Motor neuron (in vitro differentiated cells): ENCODE data around the gene MARCHF3. TPM values are rescaled to one million over a fixed set of nuclear protein-coding genes. Genes with fewer than 3 reads are reported as not detected.
"Not testable (repeated sequence)": the region's sequence is repeated elsewhere in the genome, so short reads cannot be mapped to it uniquely, and the experiment has no call there.

Experiments
- ATAC-seq, 8 experiments: fragments of 200-7000 bp; cut with Tn5 transposase; replicated peaks in 6 of 8; 2 replicates each; pipeline ENCODE4 v1.8.0; 2021; ENCODE audit warnings: mild to moderate bottlenecking in 8 of 8, moderate library complexity in 8 of 8
- H3K27ac ChIP-seq, 2 donors: fragments of 250-450 bp; sonication (Bioruptor Pico); 2 replicates each; pipeline ENCODE4 v1.9.0; 2021; ENCODE audit warnings: antibody characterized with exemption in 2 of 2, mild to moderate bottlenecking in 2 of 2, moderate library complexity in 1 of 2
- H3K4me1 ChIP-seq, 2 donors: fragments of 250-450 bp; sonication (Bioruptor Pico); replicated peaks in 1 of 2; 2 replicates each; pipeline ENCODE4 v1.6.1; 2021; ENCODE audit warnings: antibody characterized with exemption in 2 of 2, mild to moderate bottlenecking in 2 of 2, moderate library complexity in 1 of 2
- H3K4me3 ChIP-seq, 5 donors: fragments of 250-450 bp; sonication (Bioruptor Pico); 2 replicates each; pipeline ENCODE4 v1.9.0; 2021; ENCODE audit warnings: antibody characterized with exemption in 5 of 5, mild to moderate bottlenecking in 5 of 5, moderate library complexity in 4 of 5
- WGBS, 10 experiments: fragments of 450-650 bp; shearing (Covaris generic); methylation state at CpG; one replicate each; pipeline ENCODE4 v1.0.0; 2022; 5-methylcytosine and 5-hydroxymethylcytosine counted together
- in situ Hi-C, 9 experiments: fragments of 400-800 bp; cut with MboI; loops; one replicate each; pipeline ENCODE4 v1.15.0; 2021; ENCODE audit warnings: low sequenced_read_pairs in 9 of 9, low pct_unique_long_range_greater_than_20kb in 2 of 9; ENCODE audit not compliant: unreplicated experiment in 9 of 9
- total RNA-seq, 8 experiments: library from RNA; unstranded; fragments of 300-600 nt; gene quantifications; 2 replicates each; pipeline versions ENCODE4 v1.2.3 to v1.2.4, GENCODE V29; 2022

MARCHF3 gene
- total RNA-seq, 8 experiments from 2014 or later, result 2.4 to 21.4 (median 4.4) TPM

GRCh38 chr5:126857472-126858410 lies 172.6 kb downstream of the MARCHF3 start:
- Histone ChIP-seq H3K4me1 (peaks cover 10% of the 10 kb centered on the region in 2 donors), H3K27ac (no peak overlapping the region), H3K4me3 (no peak overlapping the region)
- in situ Hi-C loops, result no loop called here
- peak in 2 of 8 experiments; percentile 22 to 26 for ATAC-seq
- 41 to 93% (median 77%) methylated on average over 2 to 8 of the region's 13 CpGs; no CpG with 5 or more reads in 1 of the 10 experiments for WGBS, 10 experiments

DNA sequence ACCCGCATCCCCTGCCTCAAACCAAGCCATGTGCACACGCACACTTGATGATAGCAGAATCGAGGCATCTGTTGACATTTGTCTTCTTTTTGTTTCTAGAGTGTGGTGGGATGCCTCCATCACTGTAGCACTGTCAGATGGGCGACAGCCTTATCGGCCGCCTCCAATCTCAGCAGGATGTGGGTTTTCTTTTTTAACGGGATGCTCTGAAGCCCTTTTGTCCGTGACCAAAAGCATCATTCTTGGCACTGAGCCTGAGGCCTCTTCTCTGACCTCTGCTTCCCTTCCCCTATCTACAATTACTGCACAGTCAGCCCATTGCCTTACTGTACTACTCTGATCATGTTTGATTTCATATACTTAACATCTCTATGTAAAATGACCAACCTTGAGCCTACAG lies 175.1 kb downstream of the MARCHF3 start:
- in situ Hi-C loops, result no loop called here
- 73 to 100% (median 86%) methylated on average over 1 to 8 of the region's 8 CpGs; no CpG with 5 or more reads in 4 of the 10 experiments for WGBS, 10 experiments
- H3K27ac ChIP-seq, result no peak overlapping the region
- H3K4me1 ChIP-seq, result peaks cover 23 to 34% of the 10 kb centered on the region in 2 donors
- ATAC-seq, result no peak
- no peak overlapping the region for H3K4me3 ChIP-seq

GRCh38 chr5:126854526-126855110 lies 175.7 kb downstream of the MARCHF3 start:
- ATAC-seq, result no peak
- Histone ChIP-seq H3K4me3 (no peak overlapping the region), H3K4me1 (peaks cover 23 to 34% of the 10 kb centered on the region in 2 donors), H3K27ac (no peak overlapping the region)
- 80 to 100% (median 100%) methylated on average over 1 to 8 of the region's 35 CpGs; no CpG with 5 or more reads in 5 of the 10 experiments for WGBS, 10 experiments
- in situ Hi-C loops, result no loop called here

DNA sequence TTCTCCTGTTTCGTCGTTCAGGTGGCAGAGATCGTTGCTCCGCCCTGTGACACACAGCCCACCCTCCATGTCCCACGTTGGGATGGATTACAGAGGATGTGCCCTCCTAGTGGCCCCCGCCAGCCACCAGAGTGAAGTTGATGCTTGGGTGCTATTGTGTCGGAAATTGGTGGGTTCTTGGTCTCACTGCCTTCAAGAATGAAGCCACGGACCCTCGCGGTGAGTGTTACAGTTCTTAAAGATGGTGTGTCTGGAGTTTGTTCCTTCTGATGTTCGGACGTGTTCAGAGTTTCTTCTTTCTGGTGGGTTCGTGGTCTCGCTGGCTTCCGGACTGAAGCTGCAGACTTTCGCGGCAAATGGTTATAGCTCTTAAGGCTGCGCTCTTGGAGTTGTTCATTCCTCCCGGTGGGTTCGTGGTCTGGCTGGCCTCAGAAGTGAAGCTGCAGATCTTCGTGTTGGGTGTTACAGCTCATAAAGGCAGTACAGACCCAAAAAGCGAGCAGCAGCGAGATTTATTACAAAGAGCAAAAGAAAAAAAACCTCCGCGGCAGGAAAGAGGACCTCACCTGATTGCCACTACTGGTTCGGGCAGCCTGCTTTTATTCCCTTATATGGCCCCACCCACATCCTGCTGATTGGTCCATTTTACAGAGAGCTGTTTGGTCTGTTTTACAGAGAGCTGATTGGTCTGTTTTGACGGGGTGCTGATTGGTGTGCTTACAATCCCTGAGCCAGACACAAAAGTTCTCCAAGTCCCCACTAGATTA lies 176.6 kb downstream of the MARCHF3 start:
- in situ Hi-C loops, H3K27ac ChIP-seq, H3K4me3 ChIP-seq, ATAC-seq: not testable (repeated sequence)
- H3K4me1 ChIP-seq, result peaks cover 30 to 40% of the 10 kb centered on the region in 2 donors
- WGBS, 10 experiments, result 86 to 100% (median 94%) methylated on average over 3 to 17 of the region's 27 CpGs; no CpG with 5 or more reads in 1 of the 10 experiments

GRCh38 chr5:126852841-126853271 lies 177.5 kb downstream of the MARCHF3 start:
- peak in 2 of 8 experiments; percentile 23 to 34 for ATAC-seq
- no peak overlapping the region for H3K27ac ChIP-seq
- peaks cover 36 to 44% of the 10 kb centered on the region in 2 donors for H3K4me1 ChIP-seq

DNA sequence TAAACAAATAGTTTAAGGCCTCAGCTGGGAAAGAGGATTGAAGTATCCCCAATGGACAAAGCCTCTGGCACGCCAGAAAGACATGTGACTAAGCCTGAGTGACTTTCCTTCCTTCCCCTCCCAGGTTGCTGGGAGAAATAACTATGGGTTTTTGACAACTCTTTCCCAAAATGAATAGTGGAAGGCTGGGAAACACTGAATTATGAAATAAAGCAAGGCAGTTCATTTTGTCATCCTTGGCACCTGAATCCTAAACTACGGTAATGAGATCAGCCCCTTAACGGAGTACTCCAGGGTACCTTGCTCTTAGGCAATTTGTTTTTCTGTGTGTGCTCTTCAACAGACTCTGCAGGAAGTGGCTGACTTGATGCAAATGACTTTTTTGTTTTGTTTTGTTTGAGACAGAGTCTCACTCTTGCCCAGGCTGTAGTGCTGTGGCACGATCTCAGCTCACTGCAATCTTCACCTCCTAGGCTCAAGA lies 178.2 kb downstream of the MARCHF3 start:
- H3K4me3 ChIP-seq, result no peak overlapping the region
- 62 to 100% (median 80%) methylated on average over 1 to 4 of the region's 4 CpGs; no CpG with 5 or more reads in 1 of the 10 experiments for WGBS, 10 experiments
- in situ Hi-C loops, result no loop called here
- H3K27ac ChIP-seq, result no peak overlapping the region
- peak in 7 of 8 experiments; percentile 16 to 59 (median 57) for ATAC-seq
- peaks cover 39 to 48% of the 10 kb centered on the region in 2 donors for H3K4me1 ChIP-seq

More at GRCh38 chr5:126852841-126853271, 177.5 kb downstream of the MARCHF3 start:
- WGBS, 10 experiments, result 65 to 87% (median 80%) methylated on average over 1 to 6 of the region's 7 CpGs; no CpG with 5 or more reads in 2 of the 10 experiments
- in situ Hi-C loops, result no loop called here
- H3K4me3 ChIP-seq, result no peak overlapping the region

GRCh38 chr5:126851501-126852011 lies 178.8 kb downstream of the MARCHF3 start:
- H3K27ac ChIP-seq, result no peak overlapping the region
- peaks cover 45 to 54% of the 10 kb centered on the region in 2 donors for H3K4me1 ChIP-seq
- no peak overlapping the region for H3K4me3 ChIP-seq
- in situ Hi-C loops, result no loop called here
- WGBS, 10 experiments, result 60 to 90% (median 81%) methylated on average over 3 to 14 of the region's 14 CpGs
- ATAC-seq, result peak in 4 of 8 experiments; percentile 8 to 35 (median 16)

DNA sequence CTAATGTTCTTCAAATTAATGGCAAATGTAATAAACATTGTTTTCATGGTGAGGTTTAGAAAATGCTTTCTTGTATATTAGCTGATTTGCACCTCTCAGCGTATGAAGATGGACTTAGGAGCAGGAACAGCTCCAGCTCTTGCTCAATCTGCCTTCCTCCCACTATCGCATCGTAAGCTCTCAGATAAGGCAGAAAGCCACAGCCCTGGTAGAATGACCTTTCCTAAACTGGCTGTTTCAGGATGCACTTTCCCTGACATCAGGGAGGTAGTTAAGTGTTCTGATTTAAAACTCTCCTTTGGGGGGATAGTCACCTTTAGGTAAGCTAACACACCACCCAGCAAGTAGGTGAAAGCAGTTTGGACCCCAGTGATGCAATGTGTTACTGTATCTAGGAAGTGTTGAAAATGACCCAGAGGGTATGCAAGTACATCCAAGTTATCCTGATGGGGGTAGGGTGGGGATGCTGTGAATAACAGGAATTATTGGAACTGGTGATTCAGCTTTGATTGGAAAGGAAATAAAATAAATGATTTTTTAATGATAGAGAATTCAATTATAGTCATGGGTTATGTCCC lies 181.2 kb downstream of the MARCHF3 start:
- Histone ChIP-seq H3K4me3 (no peak overlapping the region), H3K27ac (no peak overlapping the region), H3K4me1 (peaks cover 56 to 62% of the 10 kb centered on the region in 2 donors)
- ATAC-seq, result peak in 2 of 8 experiments; percentile 11 to 49
- 20 to 100% (median 79%) methylated on average over 1 to 3 of the region's 3 CpGs; no CpG with 5 or more reads in 3 of the 10 experiments for WGBS, 10 experiments
- in situ Hi-C loops, result no loop called here

GRCh38 chr5:126848253-126848652 lies 182.1 kb downstream of the MARCHF3 start:
- H3K4me3 ChIP-seq, result no peak overlapping the region
- in situ Hi-C loops, result no loop called here
- no peak overlapping the region for H3K27ac ChIP-seq
- ATAC-seq, result peak in 2 of 8 experiments; percentile 27 to 30
- H3K4me1 ChIP-seq, result peaks cover 56 to 62% of the 10 kb centered on the region in 2 donors
- WGBS, 10 experiments, result 20 to 93% (median 64%) methylated on average over 2 to 6 of the region's 8 CpGs; no CpG with 5 or more reads in 2 of the 10 experiments

DNA sequence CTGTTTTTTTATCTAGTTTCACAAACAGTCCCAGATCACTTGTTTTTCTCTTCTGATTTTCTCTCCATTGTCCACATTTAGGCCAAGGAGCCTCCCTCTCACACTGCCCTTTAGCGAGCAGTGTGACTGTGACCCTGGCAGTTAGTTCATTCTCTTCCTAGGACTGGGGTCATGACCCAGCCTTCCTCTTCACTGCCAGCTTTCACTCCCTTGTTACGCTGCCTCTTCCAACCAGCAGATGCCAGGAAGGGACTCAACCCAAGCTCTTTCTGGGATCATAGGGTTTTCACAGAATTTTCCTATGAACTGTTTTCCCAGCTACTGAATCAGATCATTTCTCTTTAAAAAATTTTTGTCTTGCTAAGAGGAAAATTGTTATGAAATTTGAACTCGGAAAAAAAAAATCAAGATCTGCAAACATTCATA lies 182.5 kb downstream of the MARCHF3 start:
- in situ Hi-C loops, result no loop called here
- no peak overlapping the region for H3K4me3 ChIP-seq
- 0 to 88% (median 50%) methylated on average over 1 to 3 of the region's 3 CpGs; no CpG with 5 or more reads in 1 of the 10 experiments for WGBS, 10 experiments
- peak in 1 of 8 experiments; percentile 28 for ATAC-seq
- no peak overlapping the region for H3K27ac ChIP-seq
- peaks cover 54 to 59% of the 10 kb centered on the region in 2 donors for H3K4me1 ChIP-seq

DNA sequence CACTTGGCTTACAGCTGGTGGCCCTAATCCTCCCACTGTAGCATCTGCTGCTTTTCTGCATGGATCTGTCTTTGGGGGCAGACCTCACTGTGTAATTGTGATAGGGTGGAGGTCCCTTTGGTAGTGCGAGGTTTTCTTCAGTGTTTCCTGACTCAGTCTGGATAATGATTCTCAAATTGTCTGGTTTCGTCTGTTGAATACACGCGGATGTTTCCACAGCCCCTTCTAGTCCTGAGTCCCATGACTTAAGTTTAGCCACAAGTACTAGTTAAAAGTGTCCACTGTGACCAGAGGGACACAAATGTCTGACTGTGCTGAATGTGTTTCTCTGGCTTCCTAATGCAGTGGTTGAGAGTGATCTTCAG lies 182.9 kb downstream of the MARCHF3 start:
- WGBS, 10 experiments, result 0 to 96% (median 50%) methylated on average over 1 to 4 of the region's 4 CpGs; no CpG with 5 or more reads in 3 of the 10 experiments
- Histone ChIP-seq H3K27ac (no peak overlapping the region), H3K4me1 (peaks cover 50 to 55% of the 10 kb centered on the region in 2 donors), H3K4me3 (no peak overlapping the region)
- no peak for ATAC-seq
- in situ Hi-C loops, result no loop called here
